ENCODE data around the gene KIFC3. TPM values are rescaled to one million over a fixed set of nuclear protein-coding genes. Genes with fewer than 3 reads are reported as not detected.
A peak's percentile ranks its signal among the peaks of the same experiment; 100 is the strongest.

The KIFC3 gene
- total RNA-seq, 5 donors from 2014 or later (not counting 1 experiment from before 2014, with no cell fraction given), result 0.78 to 4.1 (median 2.7) TPM

DNA sequence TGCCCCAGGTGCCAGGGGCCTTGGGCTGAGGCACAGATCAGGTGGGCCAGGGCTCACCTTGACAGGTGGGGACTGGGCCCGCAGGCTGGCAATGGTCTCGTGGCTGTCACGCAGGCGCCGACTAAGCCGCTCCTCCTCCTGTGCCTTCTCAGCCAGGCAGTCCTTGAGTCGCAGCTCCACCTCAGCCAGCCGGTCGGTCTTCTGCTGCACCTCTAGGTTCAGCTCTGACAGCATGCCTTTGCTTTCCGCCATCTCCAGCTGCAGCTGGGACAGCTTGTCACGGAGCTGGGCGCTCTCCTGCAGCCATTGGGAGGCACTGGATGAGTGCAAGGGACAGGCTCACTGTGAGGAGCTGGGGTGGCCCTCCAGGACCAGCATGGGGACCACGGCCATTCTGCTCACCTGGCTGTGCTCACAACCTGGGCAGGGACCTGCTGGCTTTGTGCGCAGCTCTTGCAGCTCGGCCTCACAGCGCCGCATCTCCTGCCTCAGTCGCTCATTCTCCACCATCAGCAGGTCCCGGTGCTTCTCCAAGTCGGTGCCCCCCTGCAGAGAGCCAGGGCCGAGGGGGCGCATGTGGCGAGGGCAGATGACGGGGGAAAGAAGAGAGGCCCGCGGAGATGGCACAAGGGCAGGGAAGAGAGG, 31.0 kb downstream of the KIFC3 start:
- Histone ChIP-seq H3K4me3 (ENCODE audit: control insufficient read depth in 1 of 2, extremely low read depth in 1 of 2, low read length in 1 of 2) (no peak overlapping the region), H3K9me3 (no peaks in the 10 kb centered on the region), H3K27ac (ENCODE audit: low read length) (no peak overlapping the region), H3K27me3 (replicated peaks in 1 of 2; ENCODE audit: control insufficient read depth in 2 of 2, extremely low read depth in 1 of 2, insufficient read depth in 2 of 2, low read length in 1 of 2) (peaks cover 0 to 7% of the 10 kb centered on the region in 2 experiments), H3K36me3 (ENCODE audit: control insufficient read depth in 2 of 2, extremely low read depth in 1 of 2, insufficient read depth in 1 of 2, low read length in 1 of 2) (no peaks in the 10 kb centered on the region), H3K4me1 (ENCODE audit: control insufficient read depth in 1 of 2, extremely low read depth in 1 of 2, insufficient read depth in 2 of 2, low read length in 2 of 2) (no peaks in the 10 kb centered on the region)
- CTCF ChIA-PET, result no interaction called here
- no peak for ATAC-seq (replicated peaks in 1 of 4)
- Mint-ChIP-seq H3K27ac (no peak overlapping the region), H3K4me3 (no peak overlapping the region), H3K4me1 (no peaks in the 10 kb centered on the region), H3K27me3 (no peaks in the 10 kb centered on the region), H3K36me3 (no peaks in the 10 kb centered on the region), H3K9me3 (no peaks in the 10 kb centered on the region)
- 89% methylated on average over 20 of the region's 26 CpGs for WGBS (ENCODE audit: insufficient coverage)
- DNase-seq, result no peak
- POLR2A ChIA-PET, result no interaction called here

- no peaks in the 10 kb centered on the region for H3K36me3 Mint-ChIP-seq
- CTCF ChIA-PET, result no interaction called here
Measured at GRCh38 chr16:57770361-57770760, 31.9 kb downstream of the KIFC3 start.

DNA sequence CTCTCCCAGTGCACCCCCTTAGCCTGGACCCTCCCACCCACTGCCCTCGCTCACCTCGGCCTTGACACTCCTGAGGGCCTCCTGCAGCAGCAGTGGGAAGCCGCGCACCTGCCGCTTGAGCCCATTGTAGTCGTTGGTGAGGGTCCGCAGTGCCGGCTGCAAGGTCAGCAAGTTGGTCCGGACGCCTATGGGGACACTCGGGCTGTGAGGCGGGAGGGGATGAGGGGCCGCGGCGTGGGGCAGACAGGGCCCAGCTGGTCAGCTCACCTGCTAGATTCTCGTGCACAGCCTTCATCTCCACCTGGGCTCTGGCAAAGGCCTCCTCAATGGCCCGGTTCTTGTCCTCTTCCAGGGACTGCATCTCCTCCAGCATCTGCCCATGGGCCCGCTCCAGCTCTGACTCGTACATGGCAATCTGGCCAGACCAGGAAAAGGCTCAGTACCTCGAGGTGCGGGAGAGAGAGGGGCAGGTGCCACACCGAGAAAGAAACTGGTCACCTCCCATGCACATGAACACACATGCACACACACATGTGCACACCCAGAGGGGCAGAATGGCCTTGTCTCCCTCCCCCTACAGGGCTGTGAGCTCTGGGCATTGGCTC, 32.6 kb downstream of the KIFC3 start:
- peaks cover 0 to 2% of the 10 kb centered on the region in 2 experiments for H3K27me3 ChIP-seq (replicated peaks in 1 of 2; ENCODE audit: control insufficient read depth in 2 of 2, extremely low read depth in 1 of 2, insufficient read depth in 2 of 2, low read length in 1 of 2)
- no peaks in the 10 kb centered on the region for H3K36me3 Mint-ChIP-seq
- no peaks in the 10 kb centered on the region for H3K9me3 Mint-ChIP-seq
- H3K27ac ChIP-seq (ENCODE audit: low read length), result no peak overlapping the region
- H3K9me3 ChIP-seq, result no peaks in the 10 kb centered on the region
- no peak overlapping the region for H3K27ac Mint-ChIP-seq
- no peaks in the 10 kb centered on the region for H3K36me3 ChIP-seq (ENCODE audit: control insufficient read depth in 2 of 2, extremely low read depth in 1 of 2, insufficient read depth in 1 of 2, low read length in 1 of 2)
- ChIA-PET POLR2A (no interaction called here), CTCF (no interaction called here)
- H3K4me3 Mint-ChIP-seq, result no peak overlapping the region
- no peaks in the 10 kb centered on the region for H3K4me1 ChIP-seq (ENCODE audit: control insufficient read depth in 1 of 2, extremely low read depth in 1 of 2, insufficient read depth in 2 of 2, low read length in 2 of 2)
- H3K27me3 Mint-ChIP-seq, result no peaks in the 10 kb centered on the region
- no peak overlapping the region for H3K4me3 ChIP-seq (ENCODE audit: control insufficient read depth in 1 of 2, extremely low read depth in 1 of 2, low read length in 1 of 2)
- 91% methylated on average over 17 of the region's 22 CpGs for WGBS (ENCODE audit: insufficient coverage)
- no peak for ATAC-seq (replicated peaks in 1 of 4)
- H3K4me1 Mint-ChIP-seq, result no peaks in the 10 kb centered on the region
- DNase-seq, result no peak

More at GRCh38 chr16:57770361-57770760, 31.9 kb downstream of the KIFC3 start:
- no peaks in the 10 kb centered on the region for H3K4me1 Mint-ChIP-seq
- H3K9me3 ChIP-seq, result no peaks in the 10 kb centered on the region
- no peak overlapping the region for H3K4me3 ChIP-seq (ENCODE audit: control insufficient read depth in 1 of 2, extremely low read depth in 1 of 2, low read length in 1 of 2)
- no peaks in the 10 kb centered on the region for H3K4me1 ChIP-seq (ENCODE audit: control insufficient read depth in 1 of 2, extremely low read depth in 1 of 2, insufficient read depth in 2 of 2, low read length in 2 of 2)
- H3K27ac Mint-ChIP-seq, result no peak overlapping the region
- H3K9me3 Mint-ChIP-seq, result no peaks in the 10 kb centered on the region
- POLR2A ChIA-PET, result no interaction called here
- no peak overlapping the region for H3K4me3 Mint-ChIP-seq
- ATAC-seq (replicated peaks in 1 of 4) (no peak), DNase-seq (no peak)
- H3K27me3 ChIP-seq (replicated peaks in 1 of 2; ENCODE audit: control insufficient read depth in 2 of 2, extremely low read depth in 1 of 2, insufficient read depth in 2 of 2, low read length in 1 of 2), result peaks cover 0 to 3% of the 10 kb centered on the region in 2 experiments
- WGBS (ENCODE audit: insufficient coverage), result 90% methylated on average over 12 of the region's 15 CpGs
- H3K27me3 Mint-ChIP-seq, result no peaks in the 10 kb centered on the region
- no peak overlapping the region for H3K27ac ChIP-seq (ENCODE audit: low read length)
- no peaks in the 10 kb centered on the region for H3K36me3 ChIP-seq (ENCODE audit: control insufficient read depth in 2 of 2, extremely low read depth in 1 of 2, insufficient read depth in 1 of 2, low read length in 1 of 2)

DNA sequence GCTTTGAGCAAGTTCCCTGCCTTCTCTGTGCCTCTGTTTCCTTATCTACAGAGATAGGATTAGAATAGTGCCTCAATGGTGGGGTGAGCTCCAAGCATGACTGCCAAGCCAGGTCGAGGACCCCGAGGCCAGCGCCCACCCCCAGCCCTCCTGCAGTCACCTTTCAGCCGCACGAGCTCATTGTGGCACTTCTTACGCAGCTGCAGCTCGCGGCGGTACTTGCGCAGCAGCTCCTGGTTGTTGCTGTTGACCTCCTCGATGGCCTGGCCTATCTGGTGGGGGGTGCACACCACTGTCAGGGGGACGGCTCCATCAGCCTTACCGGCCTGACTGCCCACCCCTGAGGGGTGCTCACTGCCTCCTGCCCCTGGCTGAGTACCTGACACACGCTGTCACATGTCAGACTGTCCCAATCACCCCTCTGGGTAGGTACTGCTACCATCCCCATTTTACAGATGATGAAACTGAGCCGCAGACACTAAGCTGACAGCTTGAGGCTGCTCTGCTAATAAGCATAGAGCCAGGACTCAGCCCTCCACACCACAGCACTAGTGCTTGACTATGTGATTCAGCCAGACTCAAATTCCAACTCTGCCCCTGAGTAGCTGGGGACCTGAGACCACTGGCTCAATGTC, 35.5 kb downstream of the KIFC3 start:
- CTCF ChIA-PET, result no interaction called here
- H3K27ac Mint-ChIP-seq, result no peak overlapping the region
- DNase-seq (no peak), ATAC-seq (replicated peaks in 1 of 4) (no peak)
- H3K4me3 Mint-ChIP-seq, result no peak overlapping the region
- Histone ChIP-seq H3K4me1 (ENCODE audit: control insufficient read depth in 1 of 2, extremely low read depth in 1 of 2, insufficient read depth in 2 of 2, low read length in 2 of 2) (no peaks in the 10 kb centered on the region), H3K9me3 (no peaks in the 10 kb centered on the region), H3K27me3 (replicated peaks in 1 of 2; ENCODE audit: control insufficient read depth in 2 of 2, extremely low read depth in 1 of 2, insufficient read depth in 2 of 2, low read length in 1 of 2) (peaks cover 0 to 2% of the 10 kb centered on the region in 2 experiments), H3K36me3 (ENCODE audit: control insufficient read depth in 2 of 2, extremely low read depth in 1 of 2, insufficient read depth in 1 of 2, low read length in 1 of 2) (no peaks in the 10 kb centered on the region), H3K4me3 (ENCODE audit: control insufficient read depth in 1 of 2, extremely low read depth in 1 of 2, low read length in 1 of 2) (no peak overlapping the region), H3K27ac (ENCODE audit: low read length) (no peak overlapping the region)
- WGBS (ENCODE audit: insufficient coverage), result 84% methylated on average over 15 of the region's 15 CpGs
- H3K27me3 Mint-ChIP-seq, result no peaks in the 10 kb centered on the region
- POLR2A ChIA-PET, result no interaction called here
- H3K4me1 Mint-ChIP-seq, result no peaks in the 10 kb centered on the region
- H3K36me3 Mint-ChIP-seq, result no peaks in the 10 kb centered on the region
- H3K9me3 Mint-ChIP-seq, result no peaks in the 10 kb centered on the region

- ATAC-seq (replicated peaks in 1 of 4), result no peak
- no peaks in the 10 kb centered on the region for H3K36me3 ChIP-seq (ENCODE audit: control insufficient read depth in 2 of 2, extremely low read depth in 1 of 2, insufficient read depth in 1 of 2, low read length in 1 of 2)
- H3K4me3 Mint-ChIP-seq, result no peak overlapping the region
- no peaks in the 10 kb centered on the region for H3K4me1 Mint-ChIP-seq
- H3K9me3 Mint-ChIP-seq, result no peaks in the 10 kb centered on the region
- no peaks in the 10 kb centered on the region for H3K27me3 Mint-ChIP-seq
- no peak overlapping the region for H3K27ac Mint-ChIP-seq
- peaks cover 0 to 2% of the 10 kb centered on the region in 2 experiments for H3K27me3 ChIP-seq (replicated peaks in 1 of 2; ENCODE audit: control insufficient read depth in 2 of 2, extremely low read depth in 1 of 2, insufficient read depth in 2 of 2, low read length in 1 of 2)
- H3K36me3 Mint-ChIP-seq, result no peaks in the 10 kb centered on the region
- no peaks in the 10 kb centered on the region for H3K9me3 ChIP-seq
- no peak overlapping the region for H3K4me3 ChIP-seq (ENCODE audit: control insufficient read depth in 1 of 2, extremely low read depth in 1 of 2, low read length in 1 of 2)
- no peaks in the 10 kb centered on the region for H3K4me1 ChIP-seq (ENCODE audit: control insufficient read depth in 1 of 2, extremely low read depth in 1 of 2, insufficient read depth in 2 of 2, low read length in 2 of 2)
- ChIA-PET CTCF (no interaction called here), POLR2A (interaction anchor here in 1 of 2 donors (0.6 kb wide), 1 partner anchor 35 kb away, joined by 8 read pairs; no protein-coding TSS in a partner anchor)
- no peak for DNase-seq
- WGBS (ENCODE audit: insufficient coverage), result 92% methylated on average over 9 of the region's 17 CpGs
- no peak overlapping the region for H3K27ac ChIP-seq (ENCODE audit: low read length)
Measured at GRCh38 chr16:57765160-57765728, 37.0 kb downstream of the KIFC3 start.

- Histone ChIP-seq H3K36me3 (ENCODE audit: control insufficient read depth in 2 of 2, extremely low read depth in 1 of 2, insufficient read depth in 1 of 2, low read length in 1 of 2) (no peaks in the 10 kb centered on the region), H3K27me3 (replicated peaks in 1 of 2; ENCODE audit: control insufficient read depth in 2 of 2, extremely low read depth in 1 of 2, insufficient read depth in 2 of 2, low read length in 1 of 2) (peaks cover 0 to 2% of the 10 kb centered on the region in 2 experiments), H3K4me3 (ENCODE audit: control insufficient read depth in 1 of 2, extremely low read depth in 1 of 2, low read length in 1 of 2) (no peak overlapping the region), H3K27ac (ENCODE audit: low read length) (no peak overlapping the region), H3K9me3 (no peaks in the 10 kb centered on the region), H3K4me1 (ENCODE audit: control insufficient read depth in 1 of 2, extremely low read depth in 1 of 2, insufficient read depth in 2 of 2, low read length in 2 of 2) (no peaks in the 10 kb centered on the region)
- DNase-seq (peak in 16 of 35 experiments; percentile 5 to 46 (median 16)), ATAC-seq (replicated peaks in 1 of 4) (peak in 2 of 4 experiments; percentile 46 to 74)
- H3K36me3 Mint-ChIP-seq, result no peaks in the 10 kb centered on the region
- ChIA-PET CTCF (no interaction called here), POLR2A (interaction anchor here in 1 of 2 donors (0.6 kb wide), 1 partner anchor 36 kb away, joined by 8 read pairs; no protein-coding TSS in a partner anchor)
- H3K4me3 Mint-ChIP-seq, result no peak overlapping the region
- no peaks in the 10 kb centered on the region for H3K27me3 Mint-ChIP-seq
- no peak overlapping the region for H3K27ac Mint-ChIP-seq
- peaks cover 0 to 2% (median 0%) of the 10 kb centered on the region in 3 donors for H3K4me1 Mint-ChIP-seq
- 84% methylated on average over 5 of the region's 6 CpGs for WGBS (ENCODE audit: insufficient coverage)
- no peaks in the 10 kb centered on the region for H3K9me3 Mint-ChIP-seq
Measured at GRCh38 chr16:57764341-57765159, 37.7 kb downstream of the KIFC3 start.

Data from T-cell (primary cell).